Gastrocnemius medialis (tissue), 4 donors: ENCODE results near the gene NCK1.

Source experiments
- POLR2A ChIP-seq, 2 donors: fragments of 450-650 bp; IDR thresholded peaks; one replicate each; pipeline ENCODE4 v1.6.1; 2017; ENCODE audit warnings: antibody characterized with exemption in 2 of 2, mild to moderate bottlenecking in 2 of 2, moderate library complexity in 2 of 2
- TF ChIP-seq, protein P1 (sequence below), 5 experiments: fragments of 450-650 bp in 3 of 5; fragments of 200-600 bp in 2 of 5; sonication (generic) in 2 of 5; IDR thresholded peaks in 4 of 5; conservative IDR thresholded peaks in 1 of 5; 1 replicate in 4 of 5; 2 replicates in 1 of 5; pipeline ENCODE4 v1.5.1; 2016 to 2019; ENCODE audit warnings: antibody characterized with exemption in 5 of 5, mild to moderate bottlenecking in 3 of 5, moderate library complexity in 3 of 5

DNA sequence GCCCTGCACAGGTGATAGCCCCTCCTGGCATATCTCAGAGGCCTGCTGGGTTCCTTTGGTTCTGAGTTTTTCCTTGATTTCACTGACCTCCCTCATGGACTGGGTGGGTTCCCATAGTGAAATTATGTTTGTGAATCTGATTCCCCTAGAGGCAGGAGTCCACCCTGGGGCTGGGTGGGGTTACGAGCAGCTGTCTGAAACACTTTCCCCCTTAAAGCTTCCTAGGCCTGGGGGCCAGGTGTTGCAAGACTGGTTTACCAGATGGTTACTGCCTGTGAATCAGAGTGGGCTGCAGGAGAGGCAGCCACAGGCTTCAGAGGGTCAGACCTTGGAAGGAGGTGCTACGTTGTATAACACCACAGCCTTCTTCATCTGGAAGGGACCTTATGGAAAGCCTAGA lies 130.1 kb downstream of the NCK1 start:
- TF ChIP-seq, protein P1, sequence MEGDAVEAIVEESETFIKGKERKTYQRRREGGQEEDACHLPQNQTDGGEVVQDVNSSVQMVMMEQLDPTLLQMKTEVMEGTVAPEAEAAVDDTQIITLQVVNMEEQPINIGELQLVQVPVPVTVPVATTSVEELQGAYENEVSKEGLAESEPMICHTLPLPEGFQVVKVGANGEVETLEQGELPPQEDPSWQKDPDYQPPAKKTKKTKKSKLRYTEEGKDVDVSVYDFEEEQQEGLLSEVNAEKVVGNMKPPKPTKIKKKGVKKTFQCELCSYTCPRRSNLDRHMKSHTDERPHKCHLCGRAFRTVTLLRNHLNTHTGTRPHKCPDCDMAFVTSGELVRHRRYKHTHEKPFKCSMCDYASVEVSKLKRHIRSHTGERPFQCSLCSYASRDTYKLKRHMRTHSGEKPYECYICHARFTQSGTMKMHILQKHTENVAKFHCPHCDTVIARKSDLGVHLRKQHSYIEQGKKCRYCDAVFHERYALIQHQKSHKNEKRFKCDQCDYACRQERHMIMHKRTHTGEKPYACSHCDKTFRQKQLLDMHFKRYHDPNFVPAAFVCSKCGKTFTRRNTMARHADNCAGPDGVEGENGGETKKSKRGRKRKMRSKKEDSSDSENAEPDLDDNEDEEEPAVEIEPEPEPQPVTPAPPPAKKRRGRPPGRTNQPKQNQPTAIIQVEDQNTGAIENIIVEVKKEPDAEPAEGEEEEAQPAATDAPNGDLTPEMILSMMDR (IDR thresholded peaks at IDR 0.05 in 4 of 5, conservative IDR thresholded peaks at IDR 0.05 in 1 of 5): no peak
- no peak for TF ChIP-seq POLR2A (IDR thresholded peaks at IDR 0.05)
